Subcutaneous abdominal adipose tissue (tissue), 5 donors: Measurements from ENCODE around the gene ERAP2.

Source experiments
- H3K27ac ChIP-seq: one replicate; pipeline ENCODE4 v1.7.0; 2013; ENCODE audit warnings: low read depth, mild to moderate bottlenecking, inconsistent platforms, low read length, moderate library complexity
- H3K27me3 ChIP-seq, 5 donors: one replicate each; pipeline ENCODE4 v1.7.0; 2013; ENCODE audit warnings: low read length in 5 of 5, inconsistent platforms in 1 of 5; ENCODE audit not compliant: control insufficient read depth in 5 of 5, insufficient read depth in 4 of 5
- H3K36me3 ChIP-seq, 5 donors: one replicate each; pipeline ENCODE4 v1.7.0; 2013; ENCODE audit warnings: low read length in 5 of 5; ENCODE audit not compliant: control insufficient read depth in 5 of 5, insufficient read depth in 5 of 5
- H3K4me1 ChIP-seq, 5 donors: one replicate each; pipeline ENCODE4 v1.7.0; 2013; ENCODE audit warnings: low read length in 5 of 5, mild to moderate bottlenecking in 3 of 5, moderate library complexity in 1 of 5; ENCODE audit not compliant: control insufficient read depth in 5 of 5, insufficient read depth in 5 of 5
- H3K4me3 ChIP-seq, 5 donors: one replicate each; pipeline ENCODE4 v1.7.0; 2013; ENCODE audit warnings: low read length in 5 of 5, low read depth in 1 of 5
- H3K9ac ChIP-seq, 5 donors: one replicate each; pipeline ENCODE4 v1.7.0; 2013; ENCODE audit warnings: low read length in 5 of 5, mild to moderate bottlenecking in 4 of 5, moderate library complexity in 3 of 5
- H3K9me3 ChIP-seq, 5 donors: one replicate each; pipeline ENCODE4 v1.7.0; 2013; ENCODE audit warnings: low read length in 5 of 5; ENCODE audit not compliant: control insufficient read depth in 5 of 5
- donor health status: healthy.
- donor health status: healthy.
- donor health status: healthy.
- donor health status: healthy.
- donor health status: healthy.

The ERAP2 gene

GRCh38 chr5:96905864-96906263 is 29.6 kb downstream of the ERAP2 start:
- peaks cover 0 to 9% (median 0%) of the 10 kb centered on the region in 5 donors for H3K4me1 ChIP-seq
- H3K9me3 ChIP-seq = no peaks in the 10 kb centered on the region
- no peaks in the 10 kb centered on the region for H3K27me3 ChIP-seq
- H3K36me3 ChIP-seq = peaks cover 14 to 38% (median 30%) of the 10 kb centered on the region in 5 donors
- H3K9ac ChIP-seq = no peak overlapping the region
- no peak overlapping the region for H3K27ac ChIP-seq
- H3K4me3 ChIP-seq = no peak overlapping the region

- H3K9ac ChIP-seq = no peak overlapping the region
- peaks cover 10 to 24% (median 18%) of the 10 kb centered on the region in 5 donors for H3K36me3 ChIP-seq
- H3K9me3 ChIP-seq = no peaks in the 10 kb centered on the region
- no peaks in the 10 kb centered on the region for H3K27me3 ChIP-seq
- H3K4me1 ChIP-seq = peaks cover 0 to 11% (median 0%) of the 10 kb centered on the region in 5 donors
- no peak overlapping the region for H3K27ac ChIP-seq
- H3K4me3 ChIP-seq = no peak overlapping the region
These were observed 32.7 kb downstream of the ERAP2 start for GRCh38 chr5:96909003-96909402.

GRCh38 chr5:96909435-96909834 is 33.1 kb downstream of the ERAP2 start:
- no peaks in the 10 kb centered on the region for H3K9me3 ChIP-seq
- H3K27ac ChIP-seq = no peak overlapping the region
- H3K36me3 ChIP-seq = peaks cover 9 to 25% (median 20%) of the 10 kb centered on the region in 5 donors

GRCh38 chr5:96911139-96911538 is 34.8 kb downstream of the ERAP2 start:
- H3K4me1 ChIP-seq = peaks cover 0 to 6% (median 0%) of the 10 kb centered on the region in 5 donors

More at GRCh38 chr5:96909435-96909834, 33.1 kb downstream of the ERAP2 start:
- Histone ChIP-seq H3K4me1 (peaks cover 0 to 7% (median 0%) of the 10 kb centered on the region in 5 donors), H3K27me3 (no peaks in the 10 kb centered on the region), H3K9ac (no peak overlapping the region), H3K4me3 (no peak overlapping the region)

GRCh38 chr5:96913233-96913632 is 36.9 kb downstream of the ERAP2 start:
- Histone ChIP-seq H3K27ac (no peak overlapping the region), H3K9ac (no peak overlapping the region), H3K36me3 (peaks cover 8 to 24% (median 20%) of the 10 kb centered on the region in 5 donors)

More at GRCh38 chr5:96911139-96911538, 34.8 kb downstream of the ERAP2 start:
- H3K27ac ChIP-seq = no peak overlapping the region
- peaks cover 8 to 24% (median 20%) of the 10 kb centered on the region in 5 donors for H3K36me3 ChIP-seq
- no peaks in the 10 kb centered on the region for H3K27me3 ChIP-seq
- no peaks in the 10 kb centered on the region for H3K9me3 ChIP-seq
- no peak overlapping the region for H3K4me3 ChIP-seq
- H3K9ac ChIP-seq = no peak overlapping the region

GRCh38 chr5:96919754-96920197 is 43.5 kb downstream of the ERAP2 start:
- Histone ChIP-seq H3K4me3 (no peak overlapping the region), H3K9ac (no peak overlapping the region), H3K27me3 (no peaks in the 10 kb centered on the region), H3K36me3 (peaks cover 0 to 11% (median 2%) of the 10 kb centered on the region in 5 donors), H3K9me3 (no peaks in the 10 kb centered on the region), H3K4me1 (no peaks in the 10 kb centered on the region), H3K27ac (no peak overlapping the region)

More at GRCh38 chr5:96913233-96913632, 36.9 kb downstream of the ERAP2 start:
- Histone ChIP-seq H3K4me1 (peaks cover 0 to 6% (median 0%) of the 10 kb centered on the region in 5 donors), H3K27me3 (no peaks in the 10 kb centered on the region), H3K9me3 (no peaks in the 10 kb centered on the region), H3K4me3 (no peak overlapping the region)

- H3K4me1 ChIP-seq = no peaks in the 10 kb centered on the region
- no peak overlapping the region for H3K9ac ChIP-seq
- no peaks in the 10 kb centered on the region for H3K27me3 ChIP-seq
- H3K27ac ChIP-seq = no peak overlapping the region
- H3K4me3 ChIP-seq = no peak overlapping the region
- peaks cover 0 to 11% (median 2%) of the 10 kb centered on the region in 5 donors for H3K36me3 ChIP-seq
- H3K9me3 ChIP-seq = no peaks in the 10 kb centered on the region
These were observed 44.5 kb downstream of the ERAP2 start for GRCh38 chr5:96920744-96921355.

- H3K36me3 ChIP-seq = peaks cover 0 to 10% (median 2%) of the 10 kb centered on the region in 5 donors
- H3K9ac ChIP-seq = no peak overlapping the region
- H3K27me3 ChIP-seq = no peaks in the 10 kb centered on the region
- H3K4me3 ChIP-seq = no peak overlapping the region
- H3K27ac ChIP-seq = no peak overlapping the region
- H3K9me3 ChIP-seq = no peaks in the 10 kb centered on the region
- no peaks in the 10 kb centered on the region for H3K4me1 ChIP-seq
These were observed 46.4 kb downstream of the ERAP2 start for GRCh38 chr5:96922499-96923244.

GRCh38 chr5:96924016-96924443 is 47.7 kb downstream of the ERAP2 start:
- peaks cover 0 to 1% (median 0%) of the 10 kb centered on the region in 5 donors for H3K4me1 ChIP-seq
- no peak overlapping the region for H3K9ac ChIP-seq
- peaks cover 0 to 4% (median 0%) of the 10 kb centered on the region in 5 donors for H3K36me3 ChIP-seq
- H3K27me3 ChIP-seq = no peaks in the 10 kb centered on the region
- no peak overlapping the region for H3K27ac ChIP-seq
- no peaks in the 10 kb centered on the region for H3K9me3 ChIP-seq
- H3K4me3 ChIP-seq = no peak overlapping the region

- Histone ChIP-seq H3K9ac (no peak overlapping the region), H3K27me3 (no peaks in the 10 kb centered on the region), H3K27ac (no peak overlapping the region), H3K4me3 (no peak overlapping the region), H3K36me3 (no peaks in the 10 kb centered on the region), H3K4me1 (peaks cover 0 to 6% (median 2%) of the 10 kb centered on the region in 5 donors), H3K9me3 (no peaks in the 10 kb centered on the region)
These were observed 50.0 kb downstream of the ERAP2 start for GRCh38 chr5:96926276-96926675.
